AG08395 (cell line): ENCODE measurements around the gene GGACT.

ENCODE experiments used
- DNase-seq: peaks from one replicate; pipeline ENCODE4 v3.0.0; 2012; ENCODE audit warnings: mixed read lengths, low spot score

The GGACT gene

GRCh38 chr13:100547791-100548201, 40.8 kb downstream of the GGACT start:
- peak; percentile 32 for DNase-seq

- no peak for DNase-seq
Observed at GRCh38 chr13:100546713-100547405, 41.7 kb downstream of the GGACT start.

GRCh38 chr13:100545684-100546061, 42.9 kb downstream of the GGACT start:
- DNase-seq = no peak

GRCh38 chr13:100544866-100545683, 43.5 kb downstream of the GGACT start:
- DNase-seq = no peak

- no peak for DNase-seq
Observed at GRCh38 chr13:100543872-100544602, 44.6 kb downstream of the GGACT start.

- peak; percentile 63 for DNase-seq
Observed at GRCh38 chr13:100542826-100543156, 45.8 kb downstream of the GGACT start.

- no peak for DNase-seq
Observed at GRCh38 chr13:100541897-100542825, 46.4 kb downstream of the GGACT start.

GRCh38 chr13:100540621-100541020, 48.0 kb downstream of the GGACT start:
- DNase-seq = peak; percentile 18

- no peak for DNase-seq
Observed at GRCh38 chr13:100537951-100538462, 50.6 kb downstream of the GGACT start.

GRCh38 chr13:100537486-100537885, 51.1 kb downstream of the GGACT start:
- DNase-seq = no peak

GRCh38 chr13:100536643-100537180, 51.9 kb downstream of the GGACT start:
- DNase-seq = no peak

- no peak for DNase-seq
Observed at GRCh38 chr13:100535426-100536135, 53.0 kb downstream of the GGACT start.

GRCh38 chr13:100534911-100535310, 53.7 kb downstream of the GGACT start:
- DNase-seq = no peak

- DNase-seq = no peak
Observed at GRCh38 chr13:100534147-100534843, 54.3 kb downstream of the GGACT start.

GRCh38 chr13:100533588-100534041, 55.0 kb downstream of the GGACT start:
- no peak for DNase-seq

- DNase-seq = no peak
Observed at GRCh38 chr13:100532836-100533435, 55.7 kb downstream of the GGACT start.

GRCh38 chr13:100532090-100532766, 56.4 kb downstream of the GGACT start:
- no peak for DNase-seq

GRCh38 chr13:100530671-100531213, 57.8 kb downstream of the GGACT start:
- DNase-seq = peak; percentile 19
